GM23338 (cell line): ENCODE results near the gene FAHD1. TPM values are rescaled to one million over a fixed set of nuclear protein-coding genes. Genes with fewer than 3 reads are reported as not detected.

Experiments
- ATAC-seq: fragments of 200-7000 bp; cut with Tn5 transposase; 3 replicates; pipeline ENCODE4 v1.9.1; 2020
- DNase-seq: peaks from one replicate; pipeline ENCODE4 v3.0.0-alpha.2; 2015; ENCODE audit warnings: low spot score
- H2AFZ ChIP-seq: fragments of 200-600 bp; sonication (generic); 2 replicates; pipeline ENCODE4 v1.8.0; 2016; ENCODE audit warnings: antibody characterized with exemption, mild to moderate bottlenecking, moderate library complexity
- H3F3A ChIP-seq: fragments of 200-600 bp; sonication (generic); replicated peaks from 2 replicates; pipeline ENCODE4 v1.8.0; 2017; ENCODE audit warnings: antibody characterized with exemption, mixed run types, low read depth
- H3K27ac ChIP-seq: fragments of 200-600 bp; sonication (generic); 2 replicates; pipeline ENCODE4 v1.6.1; 2016; ENCODE audit warnings: low read depth
- H3K27me3 ChIP-seq: fragments of 200-600 bp; sonication (generic); 2 replicates; pipeline ENCODE4 v1.8.0; 2016; ENCODE audit warnings: mild to moderate bottlenecking, mixed run types, moderate library complexity; ENCODE audit not compliant: insufficient read depth
- H3K36me3 ChIP-seq: fragments of 200-600 bp; sonication (generic); 2 replicates; pipeline ENCODE4 v1.8.0; 2016; ENCODE audit warnings: mild to moderate bottlenecking; ENCODE audit not compliant: insufficient read depth
- H3K4me1 ChIP-seq: fragments of 200-600 bp; sonication (generic); 2 replicates; pipeline ENCODE4 v1.8.0; 2016; ENCODE audit warnings: mild to moderate bottlenecking, moderate library complexity; ENCODE audit not compliant: insufficient read depth
- H3K4me2 ChIP-seq: fragments of 200-600 bp; sonication (generic); 2 replicates; pipeline ENCODE4 v1.7.1; 2017; ENCODE audit warnings: mixed run types
- H3K4me3 ChIP-seq: fragments of 200-600 bp; sonication (generic); 2 replicates; pipeline ENCODE4 v1.6.1; 2016; ENCODE audit warnings: mixed run types
- H3K79me2 ChIP-seq: fragments of 200-600 bp; sonication (generic); replicated peaks from 2 replicates; pipeline ENCODE4 v1.8.0; 2017; ENCODE audit warnings: mild to moderate bottlenecking; ENCODE audit not compliant: insufficient read depth
- H3K9me2 ChIP-seq: fragments of 200-600 bp; sonication (generic); 2 replicates; pipeline ENCODE4 v1.8.0; 2017; ENCODE audit not compliant: insufficient read depth
- H4K20me1 ChIP-seq: fragments of 200-600 bp; sonication (generic); replicated peaks from 2 replicates; pipeline ENCODE4 v1.8.0; 2017; ENCODE audit warnings: mild to moderate bottlenecking; ENCODE audit not compliant: insufficient read depth
- H3K27ac Mint-ChIP-seq: 2 replicates; pipeline ENCODE4 v1.8.0; 2020; ENCODE audit warnings: inconsistent platforms, mild to moderate bottlenecking, moderate library complexity, mixed read lengths
- H3K27me3 Mint-ChIP-seq: 3 replicates; pipeline ENCODE4 v1.8.0; 2022; ENCODE audit warnings: low read depth, mild to moderate bottlenecking, moderate library complexity, mixed read lengths, inconsistent platforms; ENCODE audit not compliant: insufficient read depth, poor library complexity
- H3K36me3 Mint-ChIP-seq: 3 replicates; pipeline ENCODE4 v1.8.0; 2021; ENCODE audit warnings: low read depth, mild to moderate bottlenecking, inconsistent platforms, moderate library complexity, mixed read lengths
- H3K4me1 Mint-ChIP-seq: 3 replicates; pipeline ENCODE4 v1.8.0; 2020; ENCODE audit warnings: mild to moderate bottlenecking, inconsistent platforms, mixed read lengths
- H3K4me3 Mint-ChIP-seq: 3 replicates; pipeline ENCODE4 v1.8.0; 2021; ENCODE audit warnings: moderate library complexity, mild to moderate bottlenecking, inconsistent platforms, mixed read lengths
- H3K9me3 Mint-ChIP-seq: 3 replicates; pipeline ENCODE4 v1.8.0; 2020; ENCODE audit warnings: moderate library complexity, mild to moderate bottlenecking, inconsistent platforms, mixed read lengths
- CREB1 ChIP-seq: fragments of 250-450 bp; sonication (Bioruptor Pico); IDR thresholded peaks from 2 replicates; pipeline ENCODE4 v1.5.0; 2020; ENCODE audit warnings: low read depth, mild to moderate bottlenecking, moderate library complexity
- EZH2 ChIP-seq: fragments of 200-600 bp; sonication (generic); IDR thresholded peaks from one replicate; pipeline ENCODE4 v1.8.0; 2017; ENCODE audit warnings: antibody characterized with exemption, mild to moderate bottlenecking, low read depth; ENCODE audit not compliant: unreplicated experiment
- EZH2phosphoT487 ChIP-seq: fragments of 200-600 bp; sonication (generic); IDR thresholded peaks from one replicate; pipeline ENCODE4 v1.8.1; 2018; ENCODE audit warnings: antibody characterized with exemption; ENCODE audit not compliant: unreplicated experiment
- JUNB ChIP-seq: IDR thresholded peaks from one replicate; pipeline ENCODE4 v1.6.1; 2016; ENCODE audit warnings: antibody characterized with exemption; ENCODE audit not compliant: unreplicated experiment
- NANOG ChIP-seq: IDR thresholded peaks from 2 replicates; pipeline ENCODE4 v1.6.1; 2016; ENCODE audit warnings: antibody characterized with exemption, borderline replicate concordance
- POLR2AphosphoS5 ChIP-seq: IDR thresholded peaks from 2 replicates; pipeline ENCODE4 v1.6.1; 2016; ENCODE audit warnings: antibody characterized with exemption, low read depth
- STAT1 ChIP-seq: IDR thresholded peaks from one replicate; pipeline ENCODE4 v1.6.1; 2016; ENCODE audit warnings: antibody characterized with exemption; ENCODE audit not compliant: unreplicated experiment
- ZNF114 ChIP-seq: fragments of 250-450 bp; sonication (Bioruptor Pico); IDR thresholded peaks from 2 replicates; pipeline ENCODE4 v1.5.0; 2020; ENCODE audit warnings: mild to moderate bottlenecking, moderate library complexity
- ZNF331 ChIP-seq: fragments of 250-450 bp; sonication (Bioruptor Pico); IDR thresholded peaks from 2 replicates; pipeline ENCODE4 v1.5.0; 2020; ENCODE audit warnings: low read depth, mild to moderate bottlenecking, moderate library complexity
- polyA plus RNA-seq: library from polyadenylated mRNA; unstranded; fragments of >200 nt; fragmentation: Nextera tagmentation; extraction: Ambion mirVana; gene quantifications from 2 replicates; pipeline ENCODE4 v1.2.1, GENCODE V29; 2016
- total RNA-seq: library from RNA; depleted of rRNA; stranded (reverse); fragments of >200 nt; shearing (Covaris generic); gene quantifications from 2 replicates; pipeline ENCODE4 v1.2.3, GENCODE V29; 2014
- TF ChIP-seq, protein P1 (sequence below): fragments of 250-450 bp; sonication (Bioruptor Pico); IDR thresholded peaks from 2 replicates; pipeline ENCODE4 v1.5.0; 2020; ENCODE audit warnings: mild to moderate bottlenecking, moderate library complexity
- TF ChIP-seq, protein P2 (sequence below), 2 experiments: fragments of 200-600 bp in 1 of 2; sonication (generic) in 1 of 2; conservative IDR thresholded peaks; 2 replicates each; pipeline versions ENCODE4 v1.5.1 to v1.6.1; 2016 to 2017; ENCODE audit warnings: antibody characterized with exemption in 2 of 2, low read depth in 2 of 2, mild to moderate bottlenecking in 2 of 2, moderate library complexity in 1 of 2
- TF ChIP-seq, protein P3 (sequence below): IDR thresholded peaks from one replicate; pipeline ENCODE4 v1.6.1; 2018; ENCODE audit warnings: antibody characterized with exemption; ENCODE audit not compliant: unreplicated experiment
- TF ChIP-seq, protein P4 (sequence below): IDR thresholded peaks from 2 replicates; pipeline ENCODE4 v1.6.1; 2016; ENCODE audit warnings: antibody characterized with exemption

Gene FAHD1
- total and polyA plus RNA-seq, 2 experiments from 2014 or later: 21.0 to 23.9 TPM

DNA sequence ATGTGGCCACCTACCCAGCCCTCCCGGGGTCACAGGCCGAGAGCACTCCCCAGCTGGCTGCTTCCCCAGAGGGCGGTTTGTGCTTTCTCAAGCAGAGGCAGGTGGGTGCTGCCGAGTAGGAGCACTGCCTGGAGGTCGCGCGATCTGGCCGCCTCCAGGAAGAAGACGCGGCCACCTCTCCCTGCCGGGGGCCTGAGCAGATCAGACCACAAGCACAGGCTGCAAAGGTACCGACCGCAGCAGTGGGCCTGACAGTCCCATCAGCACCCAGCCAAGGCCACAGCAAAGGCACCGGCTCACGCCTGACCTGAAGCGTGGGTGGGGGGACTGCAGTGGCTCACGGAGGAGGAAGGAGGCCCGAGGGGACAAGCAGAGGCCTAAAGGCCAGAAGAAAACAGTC, 18.3 kb upstream of the FAHD1 start:
- no peak for ATAC-seq
- H3K36me3 Mint-ChIP-seq: peaks cover 39% of the 10 kb centered on the region

More for the DNA sequence above, 18.3 kb upstream of the FAHD1 start:
- no peaks in the 10 kb centered on the region for H3K9me2 ChIP-seq
- H3K36me3 ChIP-seq: no peaks in the 10 kb centered on the region
- no peaks in the 10 kb centered on the region; the same call in 1 of the 2 replicates for H3F3A ChIP-seq
- DNase-seq: no peak
- H3K4me1 Mint-ChIP-seq: no peaks in the 10 kb centered on the region
- H3K79me2 ChIP-seq: no peaks in the 10 kb centered on the region; the same call in 1 of the 2 replicates
- no peak overlapping the region for H2AFZ ChIP-seq
- no peak overlapping the region for H3K27ac Mint-ChIP-seq
- no peak overlapping the region for H3K4me3 Mint-ChIP-seq
- no peak overlapping the region for H3K4me2 ChIP-seq
- H4K20me1 ChIP-seq: no peaks in the 10 kb centered on the region; the same call in 1 of the 2 replicates
- no peak overlapping the region for H3K4me3 ChIP-seq
- no peaks in the 10 kb centered on the region for H3K27me3 ChIP-seq
- H3K9me3 Mint-ChIP-seq: peaks cover 16% of the 10 kb centered on the region; the same call in 2 of the 3 replicates
- peaks cover 4% of the 10 kb centered on the region for H3K27me3 Mint-ChIP-seq
- TF ChIP-seq EZH2 (no peak), CREB1 (CRISPR knock-in tag) (no peak), NANOG (no peak), EZH2phosphoT487 (no peak), JUNB (no peak), ZNF331 (no peak), STAT1 (no peak), POLR2AphosphoS5 (no peak), ZNF114 (CRISPR knock-in tag) (no peak)
- TF ChIP-seq, protein P1, sequence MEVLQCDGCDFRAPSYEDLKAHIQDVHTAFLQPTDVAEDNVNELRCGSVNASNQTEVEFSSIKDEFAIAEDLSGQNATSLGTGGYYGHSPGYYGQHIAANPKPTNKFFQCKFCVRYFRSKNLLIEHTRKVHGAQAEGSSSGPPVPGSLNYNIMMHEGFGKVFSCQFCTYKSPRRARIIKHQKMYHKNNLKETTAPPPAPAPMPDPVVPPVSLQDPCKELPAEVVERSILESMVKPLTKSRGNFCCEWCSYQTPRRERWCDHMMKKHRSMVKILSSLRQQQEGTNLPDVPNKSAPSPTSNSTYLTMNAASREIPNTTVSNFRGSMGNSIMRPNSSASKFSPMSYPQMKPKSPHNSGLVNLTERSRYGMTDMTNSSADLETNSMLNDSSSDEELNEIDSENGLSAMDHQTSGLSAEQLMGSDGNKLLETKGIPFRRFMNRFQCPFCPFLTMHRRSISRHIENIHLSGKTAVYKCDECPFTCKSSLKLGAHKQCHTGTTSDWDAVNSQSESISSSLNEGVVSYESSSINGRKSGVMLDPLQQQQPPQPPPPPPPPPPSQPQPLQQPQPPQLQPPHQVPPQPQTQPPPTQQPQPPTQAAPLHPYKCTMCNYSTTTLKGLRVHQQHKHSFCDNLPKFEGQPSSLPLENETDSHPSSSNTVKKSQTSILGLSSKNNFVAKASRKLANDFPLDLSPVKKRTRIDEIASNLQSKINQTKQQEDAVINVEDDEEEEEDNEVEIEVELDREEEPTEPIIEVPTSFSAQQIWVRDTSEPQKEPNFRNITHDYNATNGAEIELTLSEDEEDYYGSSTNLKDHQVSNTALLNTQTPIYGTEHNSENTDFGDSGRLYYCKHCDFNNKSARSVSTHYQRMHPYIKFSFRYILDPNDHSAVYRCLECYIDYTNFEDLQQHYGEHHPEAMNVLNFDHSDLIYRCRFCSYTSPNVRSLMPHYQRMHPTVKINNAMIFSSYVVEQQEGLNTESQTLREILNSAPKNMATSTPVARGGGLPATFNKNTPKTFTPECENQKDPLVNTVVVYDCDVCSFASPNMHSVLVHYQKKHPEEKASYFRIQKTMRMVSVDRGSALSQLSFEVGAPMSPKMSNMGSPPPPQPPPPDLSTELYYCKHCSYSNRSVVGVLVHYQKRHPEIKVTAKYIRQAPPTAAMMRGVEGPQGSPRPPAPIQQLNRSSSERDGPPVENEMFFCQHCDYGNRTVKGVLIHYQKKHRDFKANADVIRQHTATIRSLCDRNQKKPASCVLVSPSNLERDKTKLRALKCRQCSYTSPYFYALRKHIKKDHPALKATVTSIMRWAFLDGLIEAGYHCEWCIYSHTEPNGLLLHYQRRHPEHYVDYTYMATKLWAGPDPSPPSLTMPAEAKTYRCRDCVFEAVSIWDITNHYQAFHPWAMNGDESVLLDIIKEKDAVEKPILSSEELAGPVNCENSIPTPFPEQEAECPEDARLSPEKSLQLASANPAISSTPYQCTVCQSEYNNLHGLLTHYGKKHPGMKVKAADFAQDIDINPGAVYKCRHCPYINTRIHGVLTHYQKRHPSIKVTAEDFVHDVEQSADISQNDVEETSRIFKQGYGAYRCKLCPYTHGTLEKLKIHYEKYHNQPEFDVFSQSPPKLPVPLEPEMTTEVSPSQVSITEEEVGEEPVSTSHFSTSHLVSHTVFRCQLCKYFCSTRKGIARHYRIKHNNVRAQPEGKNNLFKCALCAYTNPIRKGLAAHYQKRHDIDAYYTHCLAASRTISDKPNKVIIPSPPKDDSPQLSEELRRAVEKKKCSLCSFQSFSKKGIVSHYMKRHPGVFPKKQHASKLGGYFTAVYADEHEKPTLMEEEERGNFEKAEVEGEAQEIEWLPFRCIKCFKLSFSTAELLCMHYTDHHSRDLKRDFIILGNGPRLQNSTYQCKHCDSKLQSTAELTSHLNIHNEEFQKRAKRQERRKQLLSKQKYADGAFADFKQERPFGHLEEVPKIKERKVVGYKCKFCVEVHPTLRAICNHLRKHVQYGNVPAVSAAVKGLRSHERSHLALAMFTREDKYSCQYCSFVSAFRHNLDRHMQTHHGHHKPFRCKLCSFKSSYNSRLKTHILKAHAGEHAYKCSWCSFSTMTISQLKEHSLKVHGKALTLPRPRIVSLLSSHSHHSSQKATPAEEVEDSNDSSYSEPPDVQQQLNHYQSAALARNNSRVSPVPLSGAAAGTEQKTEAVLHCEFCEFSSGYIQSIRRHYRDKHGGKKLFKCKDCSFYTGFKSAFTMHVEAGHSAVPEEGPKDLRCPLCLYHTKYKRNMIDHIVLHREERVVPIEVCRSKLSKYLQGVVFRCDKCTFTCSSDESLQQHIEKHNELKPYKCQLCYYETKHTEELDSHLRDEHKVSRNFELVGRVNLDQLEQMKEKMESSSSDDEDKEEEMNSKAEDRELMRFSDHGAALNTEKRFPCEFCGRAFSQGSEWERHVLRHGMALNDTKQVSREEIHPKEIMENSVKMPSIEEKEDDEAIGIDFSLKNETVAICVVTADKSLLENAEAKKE (CRISPR knock-in tag): no peak
- TF ChIP-seq, protein P2, sequence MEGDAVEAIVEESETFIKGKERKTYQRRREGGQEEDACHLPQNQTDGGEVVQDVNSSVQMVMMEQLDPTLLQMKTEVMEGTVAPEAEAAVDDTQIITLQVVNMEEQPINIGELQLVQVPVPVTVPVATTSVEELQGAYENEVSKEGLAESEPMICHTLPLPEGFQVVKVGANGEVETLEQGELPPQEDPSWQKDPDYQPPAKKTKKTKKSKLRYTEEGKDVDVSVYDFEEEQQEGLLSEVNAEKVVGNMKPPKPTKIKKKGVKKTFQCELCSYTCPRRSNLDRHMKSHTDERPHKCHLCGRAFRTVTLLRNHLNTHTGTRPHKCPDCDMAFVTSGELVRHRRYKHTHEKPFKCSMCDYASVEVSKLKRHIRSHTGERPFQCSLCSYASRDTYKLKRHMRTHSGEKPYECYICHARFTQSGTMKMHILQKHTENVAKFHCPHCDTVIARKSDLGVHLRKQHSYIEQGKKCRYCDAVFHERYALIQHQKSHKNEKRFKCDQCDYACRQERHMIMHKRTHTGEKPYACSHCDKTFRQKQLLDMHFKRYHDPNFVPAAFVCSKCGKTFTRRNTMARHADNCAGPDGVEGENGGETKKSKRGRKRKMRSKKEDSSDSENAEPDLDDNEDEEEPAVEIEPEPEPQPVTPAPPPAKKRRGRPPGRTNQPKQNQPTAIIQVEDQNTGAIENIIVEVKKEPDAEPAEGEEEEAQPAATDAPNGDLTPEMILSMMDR (conservative IDR thresholded peaks at IDR 0.05; ENCODE audit: low read depth in 2 of 2): no peak
- TF ChIP-seq, protein P3, sequence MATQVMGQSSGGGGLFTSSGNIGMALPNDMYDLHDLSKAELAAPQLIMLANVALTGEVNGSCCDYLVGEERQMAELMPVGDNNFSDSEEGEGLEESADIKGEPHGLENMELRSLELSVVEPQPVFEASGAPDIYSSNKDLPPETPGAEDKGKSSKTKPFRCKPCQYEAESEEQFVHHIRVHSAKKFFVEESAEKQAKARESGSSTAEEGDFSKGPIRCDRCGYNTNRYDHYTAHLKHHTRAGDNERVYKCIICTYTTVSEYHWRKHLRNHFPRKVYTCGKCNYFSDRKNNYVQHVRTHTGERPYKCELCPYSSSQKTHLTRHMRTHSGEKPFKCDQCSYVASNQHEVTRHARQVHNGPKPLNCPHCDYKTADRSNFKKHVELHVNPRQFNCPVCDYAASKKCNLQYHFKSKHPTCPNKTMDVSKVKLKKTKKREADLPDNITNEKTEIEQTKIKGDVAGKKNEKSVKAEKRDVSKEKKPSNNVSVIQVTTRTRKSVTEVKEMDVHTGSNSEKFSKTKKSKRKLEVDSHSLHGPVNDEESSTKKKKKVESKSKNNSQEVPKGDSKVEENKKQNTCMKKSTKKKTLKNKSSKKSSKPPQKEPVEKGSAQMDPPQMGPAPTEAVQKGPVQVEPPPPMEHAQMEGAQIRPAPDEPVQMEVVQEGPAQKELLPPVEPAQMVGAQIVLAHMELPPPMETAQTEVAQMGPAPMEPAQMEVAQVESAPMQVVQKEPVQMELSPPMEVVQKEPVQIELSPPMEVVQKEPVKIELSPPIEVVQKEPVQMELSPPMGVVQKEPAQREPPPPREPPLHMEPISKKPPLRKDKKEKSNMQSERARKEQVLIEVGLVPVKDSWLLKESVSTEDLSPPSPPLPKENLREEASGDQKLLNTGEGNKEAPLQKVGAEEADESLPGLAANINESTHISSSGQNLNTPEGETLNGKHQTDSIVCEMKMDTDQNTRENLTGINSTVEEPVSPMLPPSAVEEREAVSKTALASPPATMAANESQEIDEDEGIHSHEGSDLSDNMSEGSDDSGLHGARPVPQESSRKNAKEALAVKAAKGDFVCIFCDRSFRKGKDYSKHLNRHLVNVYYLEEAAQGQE: no peak
- TF ChIP-seq, protein P4, sequence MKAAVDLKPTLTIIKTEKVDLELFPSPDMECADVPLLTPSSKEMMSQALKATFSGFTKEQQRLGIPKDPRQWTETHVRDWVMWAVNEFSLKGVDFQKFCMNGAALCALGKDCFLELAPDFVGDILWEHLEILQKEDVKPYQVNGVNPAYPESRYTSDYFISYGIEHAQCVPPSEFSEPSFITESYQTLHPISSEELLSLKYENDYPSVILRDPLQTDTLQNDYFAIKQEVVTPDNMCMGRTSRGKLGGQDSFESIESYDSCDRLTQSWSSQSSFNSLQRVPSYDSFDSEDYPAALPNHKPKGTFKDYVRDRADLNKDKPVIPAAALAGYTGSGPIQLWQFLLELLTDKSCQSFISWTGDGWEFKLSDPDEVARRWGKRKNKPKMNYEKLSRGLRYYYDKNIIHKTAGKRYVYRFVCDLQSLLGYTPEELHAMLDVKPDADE: no peak
- H3K27ac ChIP-seq: no peak overlapping the region
- H3K4me1 ChIP-seq: no peaks in the 10 kb centered on the region
